ENCODE measurements around the gene HSPA9.

DNA sequence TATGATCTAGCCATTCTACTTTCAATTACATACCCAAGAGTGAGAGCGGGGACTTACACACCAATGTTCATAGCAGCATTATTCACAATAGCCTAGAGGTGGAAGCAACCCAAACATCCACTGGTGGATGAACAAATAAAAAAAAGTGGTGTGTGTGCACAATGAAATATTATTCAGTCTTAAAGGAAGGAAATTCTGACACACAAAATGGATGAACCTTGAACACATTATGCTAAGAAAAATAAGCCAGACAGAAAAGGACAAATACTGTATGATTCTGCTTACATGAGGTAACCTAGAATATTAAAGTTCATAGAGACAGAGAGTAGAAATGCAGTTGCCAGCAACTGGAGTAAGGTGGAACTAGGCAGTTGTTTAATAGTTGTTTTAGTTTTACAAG, 54.2 kb downstream of the HSPA9 start:
- TF ChIP-seq, protein P1, sequence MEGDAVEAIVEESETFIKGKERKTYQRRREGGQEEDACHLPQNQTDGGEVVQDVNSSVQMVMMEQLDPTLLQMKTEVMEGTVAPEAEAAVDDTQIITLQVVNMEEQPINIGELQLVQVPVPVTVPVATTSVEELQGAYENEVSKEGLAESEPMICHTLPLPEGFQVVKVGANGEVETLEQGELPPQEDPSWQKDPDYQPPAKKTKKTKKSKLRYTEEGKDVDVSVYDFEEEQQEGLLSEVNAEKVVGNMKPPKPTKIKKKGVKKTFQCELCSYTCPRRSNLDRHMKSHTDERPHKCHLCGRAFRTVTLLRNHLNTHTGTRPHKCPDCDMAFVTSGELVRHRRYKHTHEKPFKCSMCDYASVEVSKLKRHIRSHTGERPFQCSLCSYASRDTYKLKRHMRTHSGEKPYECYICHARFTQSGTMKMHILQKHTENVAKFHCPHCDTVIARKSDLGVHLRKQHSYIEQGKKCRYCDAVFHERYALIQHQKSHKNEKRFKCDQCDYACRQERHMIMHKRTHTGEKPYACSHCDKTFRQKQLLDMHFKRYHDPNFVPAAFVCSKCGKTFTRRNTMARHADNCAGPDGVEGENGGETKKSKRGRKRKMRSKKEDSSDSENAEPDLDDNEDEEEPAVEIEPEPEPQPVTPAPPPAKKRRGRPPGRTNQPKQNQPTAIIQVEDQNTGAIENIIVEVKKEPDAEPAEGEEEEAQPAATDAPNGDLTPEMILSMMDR (IDR thresholded peaks at IDR 0.05; ENCODE audit: insufficient read depth, low read length) = no peak
- TF ChIP-seq, protein P2, sequence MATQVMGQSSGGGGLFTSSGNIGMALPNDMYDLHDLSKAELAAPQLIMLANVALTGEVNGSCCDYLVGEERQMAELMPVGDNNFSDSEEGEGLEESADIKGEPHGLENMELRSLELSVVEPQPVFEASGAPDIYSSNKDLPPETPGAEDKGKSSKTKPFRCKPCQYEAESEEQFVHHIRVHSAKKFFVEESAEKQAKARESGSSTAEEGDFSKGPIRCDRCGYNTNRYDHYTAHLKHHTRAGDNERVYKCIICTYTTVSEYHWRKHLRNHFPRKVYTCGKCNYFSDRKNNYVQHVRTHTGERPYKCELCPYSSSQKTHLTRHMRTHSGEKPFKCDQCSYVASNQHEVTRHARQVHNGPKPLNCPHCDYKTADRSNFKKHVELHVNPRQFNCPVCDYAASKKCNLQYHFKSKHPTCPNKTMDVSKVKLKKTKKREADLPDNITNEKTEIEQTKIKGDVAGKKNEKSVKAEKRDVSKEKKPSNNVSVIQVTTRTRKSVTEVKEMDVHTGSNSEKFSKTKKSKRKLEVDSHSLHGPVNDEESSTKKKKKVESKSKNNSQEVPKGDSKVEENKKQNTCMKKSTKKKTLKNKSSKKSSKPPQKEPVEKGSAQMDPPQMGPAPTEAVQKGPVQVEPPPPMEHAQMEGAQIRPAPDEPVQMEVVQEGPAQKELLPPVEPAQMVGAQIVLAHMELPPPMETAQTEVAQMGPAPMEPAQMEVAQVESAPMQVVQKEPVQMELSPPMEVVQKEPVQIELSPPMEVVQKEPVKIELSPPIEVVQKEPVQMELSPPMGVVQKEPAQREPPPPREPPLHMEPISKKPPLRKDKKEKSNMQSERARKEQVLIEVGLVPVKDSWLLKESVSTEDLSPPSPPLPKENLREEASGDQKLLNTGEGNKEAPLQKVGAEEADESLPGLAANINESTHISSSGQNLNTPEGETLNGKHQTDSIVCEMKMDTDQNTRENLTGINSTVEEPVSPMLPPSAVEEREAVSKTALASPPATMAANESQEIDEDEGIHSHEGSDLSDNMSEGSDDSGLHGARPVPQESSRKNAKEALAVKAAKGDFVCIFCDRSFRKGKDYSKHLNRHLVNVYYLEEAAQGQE (IDR thresholded peaks at IDR 0.05; ENCODE audit: insufficient replicate concordance, low read depth) = no peak
- TF ChIP-seq POLR2AphosphoS5 (IDR thresholded peaks at IDR 0.05; ENCODE audit: low read depth) (no peak), GABPA (IDR thresholded peaks at IDR 0.05; ENCODE audit: low read depth) (no peak), SPI1 (IDR thresholded peaks at IDR 0.05; ENCODE audit: borderline replicate concordance, low read depth) (no peak)

All from HL-60 (cell line).